HG03354 (cell line): Measurements from ENCODE around the gene PNPLA5.

Source experiments
- ATAC-seq: cut with Tn5 transposase; IDR thresholded peaks from one replicate; pipeline ENCODE4 v1.9.1; 2021; ENCODE audit warnings: mild to moderate bottlenecking; ENCODE audit not compliant: unreplicated experiment, poor library complexity, severe bottlenecking

Gene PNPLA5, protein sequence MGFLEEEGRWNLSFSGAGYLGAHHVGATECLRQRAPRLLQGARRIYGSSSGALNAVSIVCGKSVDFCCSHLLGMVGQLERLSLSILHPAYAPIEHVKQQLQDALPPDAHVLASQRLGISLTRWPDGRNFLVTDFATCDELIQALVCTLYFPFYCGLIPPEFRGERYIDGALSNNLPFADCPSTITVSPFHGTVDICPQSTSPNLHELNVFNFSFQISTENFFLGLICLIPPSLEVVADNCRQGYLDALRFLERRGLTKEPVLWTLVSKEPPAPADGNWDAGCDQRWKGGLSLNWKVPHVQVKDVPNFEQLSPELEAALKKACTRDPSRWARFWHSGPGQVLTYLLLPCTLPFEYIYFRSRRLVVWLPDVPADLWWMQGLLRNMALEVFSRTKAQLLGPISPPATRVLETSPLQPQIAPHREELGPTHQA

DNA sequence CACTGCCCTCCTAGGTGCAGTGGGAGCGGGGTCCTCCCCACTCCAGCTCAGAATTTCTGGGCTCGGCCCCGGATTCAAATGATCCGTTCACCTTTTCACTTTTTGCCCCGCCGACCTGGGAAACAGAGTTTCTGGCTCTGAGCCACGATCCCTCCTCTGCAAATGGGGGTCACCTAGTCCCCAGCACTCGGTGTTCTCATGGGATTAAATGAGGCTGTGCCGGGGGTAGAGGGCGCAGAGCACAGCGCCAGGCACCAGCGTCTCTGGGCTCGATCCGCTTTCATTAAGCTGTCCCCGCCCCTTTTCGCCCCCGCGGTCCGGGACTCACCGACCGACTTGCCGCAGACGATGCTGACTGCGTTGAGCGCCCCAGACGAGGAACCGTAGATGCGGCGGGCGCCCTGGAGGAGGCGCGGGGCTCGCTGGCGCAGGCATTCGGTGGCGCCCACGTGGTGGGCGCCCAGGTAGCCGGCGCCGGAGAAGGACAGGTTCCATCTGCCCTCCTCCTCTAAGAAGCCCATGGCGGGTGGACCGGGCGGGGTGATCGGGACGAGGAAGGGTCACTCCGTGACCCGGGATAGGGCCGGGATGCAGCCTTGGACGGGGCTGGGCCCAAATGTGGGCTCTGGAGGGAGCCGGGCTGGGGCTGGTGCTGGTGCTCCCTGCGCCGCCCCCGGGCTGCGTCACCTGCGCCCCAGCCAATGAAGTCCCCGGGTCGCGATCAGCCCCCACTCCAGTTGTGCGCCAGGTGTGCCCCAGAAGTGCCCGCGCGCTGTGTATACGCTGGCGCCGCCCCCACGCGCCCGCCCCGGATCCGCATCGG, at the start of gene PNPLA5:
TSS of gene PNPLA5 (minus strand) at position 654 of the 823 bp plus-strand sequence. CDS start at position 521, 133 bp downstream.
- ATAC-seq, result no peak

- no peak for ATAC-seq
These were observed 49.6 kb upstream of the PNPLA5 start for GRCh38 chr22:43941449-43941848.

DNA sequence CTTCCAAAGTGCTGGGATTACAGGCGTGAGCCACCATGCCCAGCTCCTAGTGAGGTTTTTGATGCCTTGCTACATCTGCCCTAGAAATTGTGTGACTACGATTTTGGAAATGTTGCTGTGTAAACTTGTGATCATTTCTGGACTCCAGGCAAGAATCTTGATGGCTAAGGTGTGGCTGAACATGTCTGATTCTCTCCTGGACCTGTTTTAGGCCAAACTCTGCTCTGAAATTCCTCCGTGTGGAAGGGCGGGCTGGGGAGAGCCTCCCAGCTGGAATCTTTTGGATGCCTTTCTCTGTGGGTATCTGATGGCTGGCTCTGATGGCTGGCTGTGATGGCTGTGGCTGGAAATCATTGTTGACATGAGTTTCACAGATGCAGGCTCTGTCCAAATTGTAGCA, 40.0 kb upstream of the PNPLA5 start:
- ATAC-seq, result no peak

DNA sequence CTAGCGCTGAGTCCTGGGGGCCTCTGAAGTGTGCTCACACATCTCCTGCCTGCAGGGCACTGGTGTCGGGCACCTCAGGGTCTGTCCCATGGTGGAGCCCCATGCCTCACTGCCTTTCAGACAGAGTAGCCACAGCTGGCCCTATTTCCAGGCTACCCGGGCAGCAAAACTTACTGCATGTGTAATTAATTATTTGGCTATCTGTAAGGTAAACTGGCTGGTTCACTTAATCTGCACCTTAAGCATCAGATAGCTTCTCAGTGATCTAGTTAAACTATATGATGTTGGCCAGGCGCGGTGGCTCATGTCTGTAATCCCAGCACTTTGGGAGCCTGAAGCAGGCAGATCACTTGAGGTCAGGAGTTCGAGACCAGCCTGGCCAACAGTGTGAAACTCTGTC, 37.1 kb upstream of the PNPLA5 start:
- ATAC-seq, result no peak

DNA sequence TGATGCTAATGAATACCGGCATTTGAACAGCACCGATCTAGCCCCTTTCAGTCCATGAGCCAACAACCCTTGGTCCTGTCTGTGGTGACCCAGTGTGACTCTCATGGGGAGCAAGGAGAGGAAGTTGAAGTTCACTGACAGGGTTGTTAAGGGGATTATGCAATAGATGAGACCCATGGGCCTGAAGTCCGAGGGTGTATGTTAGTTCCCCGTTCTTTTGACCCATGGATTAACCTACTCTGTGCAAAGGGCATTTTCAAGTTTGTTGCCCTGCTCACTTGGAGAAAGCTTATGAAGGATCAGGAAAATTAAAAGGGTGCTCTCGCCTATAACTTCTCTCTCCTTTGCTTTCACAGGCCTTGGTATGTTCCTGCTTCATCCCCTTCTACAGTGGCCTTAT, 36.7 kb upstream of the PNPLA5 start:
- ATAC-seq, result no peak

DNA sequence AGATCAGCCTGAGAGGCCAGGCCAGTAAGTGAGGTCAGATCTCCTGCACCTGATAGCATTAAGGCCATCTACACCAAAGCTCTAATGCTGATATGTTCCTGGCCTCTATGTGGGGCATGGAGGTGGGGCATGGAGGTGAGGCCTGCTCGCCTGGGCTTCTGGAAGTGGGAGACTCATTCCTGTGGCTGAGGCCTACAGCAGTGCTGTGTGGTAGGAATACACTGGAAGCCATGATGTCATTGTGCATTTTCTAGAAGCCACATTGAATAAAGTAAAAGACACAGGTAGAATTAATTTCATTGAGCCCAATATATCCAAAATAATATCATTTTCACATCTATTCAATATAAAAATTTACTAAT, 34.5 kb upstream of the PNPLA5 start:
- ATAC-seq, result no peak

DNA sequence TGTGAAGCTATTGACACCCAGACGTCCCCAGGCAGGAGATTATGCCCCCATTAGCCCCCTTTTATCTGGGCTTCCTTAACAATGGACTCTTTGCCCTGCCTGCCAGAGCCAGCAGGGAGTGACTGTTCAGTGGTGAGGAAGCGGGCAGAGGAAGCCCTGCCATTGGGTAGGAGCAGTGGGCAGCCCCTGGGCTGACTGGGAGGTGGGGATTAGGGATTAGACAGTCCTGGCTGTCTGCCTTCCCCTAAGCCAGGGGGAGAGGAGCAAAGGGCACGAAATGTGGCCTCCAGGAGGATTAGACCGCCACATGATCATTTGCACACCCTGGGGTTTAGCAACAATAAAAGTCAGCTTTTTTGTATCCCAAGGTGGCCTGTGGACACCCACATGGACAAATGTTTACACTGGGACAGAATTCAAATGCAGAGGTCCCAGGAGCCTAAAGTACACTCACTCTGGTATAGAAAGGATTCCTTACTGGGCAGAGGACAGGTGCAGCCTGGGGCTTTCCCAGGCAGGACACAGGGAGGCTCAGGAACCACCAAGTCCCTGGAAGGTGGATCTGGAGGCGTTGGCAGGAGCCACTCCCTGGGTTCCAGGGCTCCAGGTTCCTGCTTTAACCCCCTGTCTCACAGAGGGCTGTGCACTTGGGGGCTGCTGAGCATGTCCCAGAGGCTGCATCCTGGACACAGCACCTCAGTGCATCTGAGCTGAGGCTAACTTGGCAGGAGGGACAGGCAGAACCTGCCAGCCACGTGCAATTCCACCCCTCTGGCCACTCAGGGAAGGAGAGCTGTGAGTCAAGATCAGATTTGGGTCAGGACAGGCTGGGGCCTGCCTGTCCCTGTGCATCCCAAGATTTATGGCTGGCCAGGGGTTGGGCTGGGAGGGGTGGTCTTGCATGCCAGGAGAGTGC, 33.9 kb upstream of the PNPLA5 start:
- no peak for ATAC-seq

- no peak for ATAC-seq
These were observed 33.1 kb upstream of the PNPLA5 start for GRCh38 chr22:43924877-43925276.

DNA sequence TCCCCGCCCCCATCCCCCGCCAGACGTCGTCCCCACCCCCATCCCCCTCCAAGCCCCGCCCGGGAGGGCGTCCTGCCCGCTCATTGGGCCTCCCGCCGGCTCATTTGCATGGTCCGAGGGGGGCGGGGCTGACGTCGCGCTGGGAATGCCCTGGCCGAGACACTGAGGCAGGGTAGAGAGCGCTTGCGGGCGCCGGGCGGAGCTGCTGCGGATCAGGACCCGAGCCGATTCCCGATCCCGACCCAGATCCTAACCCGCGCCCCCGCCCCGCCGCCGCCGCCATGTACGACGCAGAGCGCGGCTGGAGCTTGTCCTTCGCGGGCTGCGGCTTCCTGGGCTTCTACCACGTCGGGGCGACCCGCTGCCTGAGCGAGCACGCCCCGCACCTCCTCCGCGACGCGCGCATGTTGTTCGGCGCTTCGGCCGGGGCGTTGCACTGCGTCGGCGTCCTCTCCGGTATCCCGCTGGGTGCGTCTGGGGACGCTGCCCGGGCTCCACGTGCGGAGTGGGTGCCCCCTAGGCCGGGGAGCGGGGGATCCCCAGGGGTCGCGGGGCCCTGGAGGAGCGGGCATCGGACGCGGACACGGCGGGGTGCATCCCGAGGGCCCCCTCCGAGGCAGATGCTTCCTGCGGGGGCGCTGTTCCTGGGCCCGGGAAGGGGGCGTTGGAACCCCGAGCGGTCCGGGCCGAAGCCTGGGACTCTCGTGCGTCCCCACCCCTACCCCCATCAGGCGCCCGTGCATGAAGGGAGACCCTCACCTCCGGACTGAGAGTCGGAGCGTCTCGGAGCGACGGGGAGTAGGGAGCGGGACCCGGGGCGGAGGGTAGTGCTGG, 32.0 kb upstream of the PNPLA5 start, which contains the start of gene PNPLA3:
TSS of gene PNPLA3 (plus strand) at position 175 of the 834 bp plus-strand sequence. CDS start at position 282, 107 bp downstream.
- ATAC-seq, result no peak

DNA sequence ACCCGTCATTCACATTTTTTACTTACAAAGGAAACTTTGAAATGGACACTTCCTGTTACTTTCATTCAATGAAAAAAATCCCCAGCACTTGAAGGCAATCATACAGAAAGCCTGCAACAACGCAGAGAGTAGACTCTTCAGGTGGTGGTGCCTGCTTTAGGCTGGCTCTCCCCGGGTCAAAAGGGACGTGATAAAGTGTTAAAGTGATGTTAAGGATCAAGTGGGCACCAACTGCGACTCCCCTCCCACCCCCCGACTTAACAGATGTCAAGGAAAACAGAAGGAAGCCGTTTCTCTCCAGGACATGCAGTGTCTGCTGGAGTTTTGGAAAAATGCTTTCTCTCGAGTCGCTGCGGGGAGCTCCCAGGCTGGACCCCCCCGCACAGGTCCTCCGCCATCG, 31.4 kb upstream of the PNPLA5 start:
- ATAC-seq, result no peak

GRCh38 chr22:43922123-43922522, 30.3 kb upstream of the PNPLA5 start:
- ATAC-seq, result no peak

GRCh38 chr22:43921370-43921769, 29.6 kb upstream of the PNPLA5 start:
- no peak for ATAC-seq

GRCh38 chr22:43919106-43919973, 27.5 kb upstream of the PNPLA5 start:
- no peak for ATAC-seq

GRCh38 chr22:43917521-43917920, 25.7 kb upstream of the PNPLA5 start:
- no peak for ATAC-seq

DNA sequence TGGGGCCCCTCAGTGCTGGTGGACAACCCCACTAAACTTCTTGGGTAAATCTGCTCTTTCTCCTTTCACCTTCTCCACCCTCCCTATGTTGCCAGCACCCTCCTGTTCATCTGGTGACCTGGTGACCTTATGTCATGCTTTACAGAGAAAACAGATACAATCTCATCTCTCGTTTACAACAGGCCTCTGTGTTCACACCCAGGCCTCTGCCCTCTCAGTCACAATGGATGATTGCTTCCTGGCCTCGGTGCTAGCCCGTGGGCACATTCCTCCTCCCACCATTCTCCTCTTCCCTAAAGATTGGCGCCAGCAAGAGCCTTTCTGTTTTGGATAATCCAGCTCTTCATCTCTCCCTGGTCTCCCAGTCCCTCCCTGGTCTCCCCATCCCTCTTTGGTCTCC, 19.5 kb upstream of the PNPLA5 start:
- no peak for ATAC-seq

GRCh38 chr22:43910178-43910695, 18.4 kb upstream of the PNPLA5 start:
- no peak for ATAC-seq

DNA sequence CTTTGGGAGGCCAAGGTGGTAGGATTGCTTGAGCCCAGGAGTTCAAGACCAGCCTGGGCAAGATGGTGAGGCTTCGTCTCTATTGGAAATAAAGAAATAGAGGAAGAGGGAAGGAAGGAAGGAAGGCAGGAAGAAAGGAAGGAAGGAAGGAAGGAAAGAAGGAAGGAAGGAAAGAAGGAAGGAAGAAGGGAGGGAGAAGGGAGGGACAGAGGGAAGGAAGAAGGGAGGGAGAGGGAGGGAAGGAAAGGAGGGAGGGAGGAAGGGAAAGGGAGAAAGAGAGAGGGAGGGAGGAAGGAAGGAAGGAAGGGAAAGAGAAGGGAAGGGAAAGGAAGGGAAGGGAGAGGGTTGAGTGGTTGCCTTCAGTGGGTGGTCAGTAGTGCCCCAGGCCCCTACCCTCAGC, 17.9 kb upstream of the PNPLA5 start:
- no peak for ATAC-seq

- no peak for ATAC-seq
These were observed 13.9 kb upstream of the PNPLA5 start for GRCh38 chr22:43905681-43906080.
